B cell (primary cell): ENCODE measurements around the gene STAT4. TPM values are rescaled to one million over a fixed set of nuclear protein-coding genes. Genes with fewer than 3 reads are reported as not detected.

Source experiments
- ATAC-seq: fragments of 200-7000 bp; cut with Tn5 transposase; one replicate; pipeline ENCODE4 v1.10.0; 2021; ENCODE audit warnings: low read depth, mild to moderate bottlenecking, moderate number of reproducible peaks, moderate library complexity
- CTCF ChIA-PET: fragments of 350-600 bp; sonication (Branson Sonifier 250); formaldehyde crosslinking; loops from one replicate; lab custom pipeline; 2021; ENCODE audit warnings: antibody characterized with exemption, inconsistent platforms; lab: Charles Lee
- POLR2A ChIA-PET: fragments of 350-600 bp; sonication (Branson Sonifier 250); formaldehyde crosslinking; loops from one replicate; lab custom pipeline; 2021; ENCODE audit warnings: antibody characterized with exemption; lab: Charles Lee
- DNase-seq: peaks from one replicate; pipeline ENCODE4 v3.0.0; 2013
- H2AFZ ChIP-seq: 2 replicates; pipeline ENCODE4 v1.6.1; 2012; ENCODE audit warnings: mild to moderate bottlenecking, low read depth, low read length; ENCODE audit not compliant: insufficient read depth, poor library complexity, severe bottlenecking
- H3K27ac ChIP-seq, 2 donors: 1 replicate in 1 of 2; 2 replicates in 1 of 2; pipeline ENCODE4 v1.5.1; 2012 to 2013; ENCODE audit warnings: low read length in 2 of 2, mild to moderate bottlenecking in 2 of 2, moderate library complexity in 1 of 2
- H3K27me3 ChIP-seq, 4 experiments: fragments of 200-600 bp in 1 of 4; sonication (generic) in 1 of 4; replicated peaks in 1 of 4; 1 replicate in 2 of 4; 2 replicates in 2 of 4; pipeline versions ENCODE4 v1.6.1 to v1.7.0; 2013 to 2016; ENCODE audit warnings: low read length in 3 of 4, mild to moderate bottlenecking in 2 of 4, mixed read lengths in 1 of 4, moderate library complexity in 1 of 4; ENCODE audit not compliant: insufficient read depth in 4 of 4, control insufficient read depth in 3 of 4; ENCODE audit errors: control extremely low read depth in 1 of 4
- H3K36me3 ChIP-seq, 2 experiments: replicated peaks in 1 of 2; 1 replicate in 1 of 2; 2 replicates in 1 of 2; pipeline versions ENCODE4 v1.6.1 to v1.7.1; 2013; ENCODE audit warnings: low read length in 1 of 2; ENCODE audit not compliant: insufficient read depth in 2 of 2, control insufficient read depth in 1 of 2; ENCODE audit errors: control extremely low read depth in 1 of 2, extremely low read depth in 1 of 2
- H3K4me1 ChIP-seq, 2 donors: fragments of 200-600 bp in 1 of 2; sonication (generic) in 1 of 2; 1 replicate in 1 of 2; 2 replicates in 1 of 2; pipeline versions ENCODE4 v1.5.1 to v1.6.1; 2013 to 2017; ENCODE audit warnings: low read length in 2 of 2; ENCODE audit not compliant: control insufficient read depth in 2 of 2, insufficient read depth in 2 of 2
- H3K4me2 ChIP-seq: replicated peaks from 2 replicates; pipeline ENCODE3; 2012; ENCODE audit warnings: mild to moderate bottlenecking, low read depth, low read length; ENCODE audit not compliant: poor library complexity, severe bottlenecking
- H3K4me3 ChIP-seq, 5 experiments: fragments of 200-600 bp in 1 of 5; sonication (generic) in 1 of 5; 1 replicate in 3 of 5; 2 replicates in 2 of 5; pipeline versions ENCODE4 v1.5.1 to v1.7.0; 2011 to 2016; ENCODE audit warnings: low read length in 4 of 5, mild to moderate bottlenecking in 4 of 5, low read depth in 2 of 5, control low read depth in 1 of 5, moderate library complexity in 1 of 5; ENCODE audit not compliant: insufficient read depth in 1 of 5; ENCODE audit errors: control extremely low read depth in 1 of 5, extremely low read depth in 1 of 5
- H3K79me2 ChIP-seq: fragments of 200-600 bp; sonication (generic); one replicate; pipeline ENCODE4 v1.6.0; 2016; ENCODE audit warnings: low read length; ENCODE audit not compliant: control insufficient read depth, insufficient read depth
- H3K9ac ChIP-seq: fragments of 200-600 bp; sonication (generic); 2 replicates; pipeline ENCODE4 v1.6.1; 2017; ENCODE audit warnings: mild to moderate bottlenecking, low read length, moderate library complexity
- H3K9me3 ChIP-seq, 3 donors: one replicate each; pipeline versions ENCODE4 v1.6.1 to v1.7.1; 2013; ENCODE audit warnings: low read length in 2 of 3; ENCODE audit not compliant: control insufficient read depth in 2 of 3, insufficient read depth in 1 of 3; ENCODE audit errors: control extremely low read depth in 1 of 3
- H4K20me1 ChIP-seq: 2 replicates; pipeline ENCODE4 v1.6.0; 2012; ENCODE audit warnings: mild to moderate bottlenecking, low read length; ENCODE audit not compliant: insufficient read depth, control insufficient read depth, poor library complexity, severe bottlenecking
- H3K27ac Mint-ChIP-seq: one replicate; pipeline ENCODE4 v1.8.0; 2021; ENCODE audit warnings: mixed read lengths
- H3K27me3 Mint-ChIP-seq: one replicate; pipeline ENCODE4 v1.8.0; 2021; ENCODE audit warnings: mixed read lengths
- H3K4me1 Mint-ChIP-seq: one replicate; pipeline ENCODE4 v1.8.0; 2021; ENCODE audit warnings: mixed read lengths
- H3K4me3 Mint-ChIP-seq: one replicate; pipeline ENCODE4 v1.8.0; 2021; ENCODE audit warnings: mixed read lengths
- H3K9me3 Mint-ChIP-seq: one replicate; pipeline ENCODE4 v1.8.0; 2022; ENCODE audit warnings: mixed read lengths; ENCODE audit not compliant: insufficient read depth
- EZH2 ChIP-seq: IDR thresholded peaks from 2 replicates; pipeline ENCODE4 v1.6.1; 2012; ENCODE audit warnings: borderline replicate concordance, low read depth, mild to moderate bottlenecking, moderate library complexity, low read length; ENCODE audit not compliant: insufficient read depth, poor library complexity, severe bottlenecking
- WGBS: methylation state at CpG from one replicate; pipeline ENCODE4 v1.1.5; 2013; ENCODE audit warnings: missing lambda C conversion rate; ENCODE audit not compliant: insufficient coverage; 5-methylcytosine and 5-hydroxymethylcytosine counted together
- intact Hi-C: fragments of 100-400 bp; cut with micrococcal nuclease; formaldehyde crosslinking; loops from one replicate; pipeline ENCODE4 v1.10.0; 2022
- polyA plus RNA-seq: library from polyadenylated mRNA; depleted of rRNA; stranded (reverse); fragments of >200 nt; gene quantifications from 2 replicates; pipeline ENCODE4 v1.2.3, GENCODE V29; 2012
- total RNA-seq, 2 donors: library from RNA; stranded (reverse); fragments of 120-200 nt in 1 of 2; gene quantifications; 1 replicate in 1 of 2; 2 replicates in 1 of 2; pipeline versions ENCODE4 v1.2.3 to v1.2.4, GENCODE V29; 2013 to 2022
- TF ChIP-seq, protein P1 (sequence below): fragments of 200-600 bp; IDR thresholded peaks from one replicate; pipeline ENCODE4 v1.8.0; 2022; ENCODE audit warnings: antibody characterized with exemption, mild to moderate bottlenecking

The STAT4 gene
- total and polyA plus RNA-seq, 2 donors (not counting 1 experiment from before 2014, with no cell fraction given): 2.0 to 62.1 TPM

DNA sequence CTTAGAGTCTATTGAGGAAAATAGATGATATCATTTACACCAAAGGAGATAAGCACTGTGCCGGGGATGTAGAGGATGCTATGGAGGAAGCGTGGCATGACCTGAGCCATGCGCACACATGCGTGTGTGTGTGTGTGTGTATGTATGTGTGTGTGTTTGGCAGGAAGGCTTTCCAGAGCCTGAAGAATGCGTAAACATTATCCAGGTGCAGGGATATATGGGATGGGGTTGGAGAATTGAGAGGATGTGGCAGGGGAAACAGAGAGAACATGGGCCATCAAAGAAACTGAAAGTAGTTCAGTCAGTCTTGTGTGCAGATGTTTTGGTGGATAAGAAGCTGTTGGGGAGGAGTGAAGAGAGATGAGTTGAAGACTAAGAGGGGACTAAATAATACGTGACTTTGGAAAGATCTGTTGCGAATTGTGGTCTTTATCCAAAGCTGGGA is 127.5 kb downstream of the STAT4 start:
- H3K36me3 ChIP-seq: no peaks in the 10 kb centered on the region
- no peak overlapping the region for H3K9ac ChIP-seq
- H3K79me2 ChIP-seq: peaks cover 9% of the 10 kb centered on the region
- H4K20me1 ChIP-seq: no peaks in the 10 kb centered on the region
- DNase-seq: no peak
- H2AFZ ChIP-seq: no peak overlapping the region
- H3K27ac Mint-ChIP-seq: no peak overlapping the region
- no peaks in the 10 kb centered on the region for H3K27me3 Mint-ChIP-seq
- H3K4me1 Mint-ChIP-seq: peaks cover 7% of the 10 kb centered on the region
- H3K4me1 ChIP-seq: peaks cover 11 to 18% of the 10 kb centered on the region in 2 donors
- no peak overlapping the region for H3K4me2 ChIP-seq
- H3K4me3 Mint-ChIP-seq: no peak overlapping the region
- H3K9me3 Mint-ChIP-seq: no peaks in the 10 kb centered on the region
- ChIA-PET POLR2A (interaction anchor here (0.7 to 1.7 kb wide), 2 partner anchors 9 to 374 kb away, joined by 3 to 4 read pairs; partner anchors contain the start of genes NAB1 and STAT1), CTCF (interaction anchor here (1.2 to 2.2 kb wide), 3 partner anchors 26 to 133 kb away, joined by 3 to 7 read pairs (median 3); no protein-coding TSS in a partner anchor)
- TF ChIP-seq EZH2: no peak
- TF ChIP-seq, protein P1, sequence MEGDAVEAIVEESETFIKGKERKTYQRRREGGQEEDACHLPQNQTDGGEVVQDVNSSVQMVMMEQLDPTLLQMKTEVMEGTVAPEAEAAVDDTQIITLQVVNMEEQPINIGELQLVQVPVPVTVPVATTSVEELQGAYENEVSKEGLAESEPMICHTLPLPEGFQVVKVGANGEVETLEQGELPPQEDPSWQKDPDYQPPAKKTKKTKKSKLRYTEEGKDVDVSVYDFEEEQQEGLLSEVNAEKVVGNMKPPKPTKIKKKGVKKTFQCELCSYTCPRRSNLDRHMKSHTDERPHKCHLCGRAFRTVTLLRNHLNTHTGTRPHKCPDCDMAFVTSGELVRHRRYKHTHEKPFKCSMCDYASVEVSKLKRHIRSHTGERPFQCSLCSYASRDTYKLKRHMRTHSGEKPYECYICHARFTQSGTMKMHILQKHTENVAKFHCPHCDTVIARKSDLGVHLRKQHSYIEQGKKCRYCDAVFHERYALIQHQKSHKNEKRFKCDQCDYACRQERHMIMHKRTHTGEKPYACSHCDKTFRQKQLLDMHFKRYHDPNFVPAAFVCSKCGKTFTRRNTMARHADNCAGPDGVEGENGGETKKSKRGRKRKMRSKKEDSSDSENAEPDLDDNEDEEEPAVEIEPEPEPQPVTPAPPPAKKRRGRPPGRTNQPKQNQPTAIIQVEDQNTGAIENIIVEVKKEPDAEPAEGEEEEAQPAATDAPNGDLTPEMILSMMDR: no peak
- H3K27me3 ChIP-seq: no peaks in the 10 kb centered on the region
- H3K9me3 ChIP-seq: no peaks in the 10 kb centered on the region
- H3K4me3 ChIP-seq: no peak overlapping the region
- no peak overlapping the region for H3K27ac ChIP-seq
- ATAC-seq: no peak
- 90% methylated on average over 7 of the region's 7 CpGs for WGBS
- intact Hi-C loops: loop anchor here (10.0 kb wide), 1 partner anchor 1578 kb away; the partner anchor contains the start of gene WDR75

DNA sequence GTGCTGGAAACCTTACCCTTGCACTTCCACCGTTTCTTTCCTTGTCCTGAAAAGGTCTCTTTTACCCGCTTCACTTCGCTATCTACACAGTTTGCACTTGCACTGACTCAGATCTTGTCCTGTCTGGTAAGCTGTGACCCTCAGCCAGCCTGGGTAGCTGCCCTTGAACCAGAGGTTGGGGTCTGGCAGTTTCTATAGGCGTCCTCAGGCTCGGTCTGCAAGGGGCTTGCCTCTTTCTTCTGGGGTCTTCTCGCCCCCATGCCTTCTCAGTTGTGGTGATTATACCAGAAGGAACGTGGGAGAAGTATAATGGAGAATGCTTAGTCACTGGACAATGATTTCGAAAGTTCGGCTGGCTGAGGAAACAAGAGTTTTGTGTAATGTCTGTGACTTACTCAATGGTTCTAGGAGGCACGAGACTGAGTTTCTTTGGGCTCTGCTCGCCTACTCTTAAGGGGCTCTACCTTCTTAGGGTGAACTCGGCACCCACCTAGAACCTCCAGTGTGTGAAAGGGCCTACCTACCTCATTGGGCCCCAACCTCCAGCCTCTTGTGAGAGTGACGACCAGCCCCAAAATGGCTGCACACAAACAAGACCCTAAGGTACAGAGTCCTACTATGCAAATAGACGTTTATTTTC is 129.9 kb downstream of the STAT4 start:
- ChIA-PET POLR2A (interaction anchor here (0.7 to 1.2 kb wide), 2 partner anchors 139 to 140 kb away, joined by 4 read pairs; partner anchors contain the start of gene GLS), CTCF (interaction anchor here (0.9 to 2.7 kb wide), 5 partner anchors 9 to 170 kb away, joined by 3 to 8 read pairs (median 3); no protein-coding TSS in a partner anchor)
- Histone ChIP-seq H3K27ac (peak overlapping the region; percentile 84 to 91), H3K9ac (peak overlapping the region; percentile 79), H3K27me3 (no peaks in the 10 kb centered on the region), H3K4me3 (peak overlapping the region; percentile 76 to 94 (median 83)), H3K4me1 (peaks cover 11 to 18% of the 10 kb centered on the region in 2 donors), H4K20me1 (no peaks in the 10 kb centered on the region), H3K36me3 (no peaks in the 10 kb centered on the region), H2AFZ (peak overlapping the region; percentile 93), H3K79me2 (peaks cover 9% of the 10 kb centered on the region), H3K4me2 (peak overlapping the region; percentile 87), H3K9me3 (no peaks in the 10 kb centered on the region)
- Mint-ChIP-seq H3K27me3 (no peaks in the 10 kb centered on the region), H3K4me3 (no peak overlapping the region), H3K4me1 (peaks cover 9% of the 10 kb centered on the region), H3K9me3 (no peaks in the 10 kb centered on the region), H3K27ac (no peak overlapping the region)
- DNase-seq: peak; percentile 58
- ATAC-seq: peak; percentile 28
- TF ChIP-seq, protein P1: no peak
- no peak for TF ChIP-seq EZH2
- intact Hi-C loops: loop anchor here (1.0 to 10.0 kb wide), 5 partner anchors 9 to 1576 kb away; partner anchors contain the start of gene WDR75
- 17% methylated on average over 12 of the region's 14 CpGs for WGBS
